Measurements from ENCODE around the gene ARPC1A.

DNA sequence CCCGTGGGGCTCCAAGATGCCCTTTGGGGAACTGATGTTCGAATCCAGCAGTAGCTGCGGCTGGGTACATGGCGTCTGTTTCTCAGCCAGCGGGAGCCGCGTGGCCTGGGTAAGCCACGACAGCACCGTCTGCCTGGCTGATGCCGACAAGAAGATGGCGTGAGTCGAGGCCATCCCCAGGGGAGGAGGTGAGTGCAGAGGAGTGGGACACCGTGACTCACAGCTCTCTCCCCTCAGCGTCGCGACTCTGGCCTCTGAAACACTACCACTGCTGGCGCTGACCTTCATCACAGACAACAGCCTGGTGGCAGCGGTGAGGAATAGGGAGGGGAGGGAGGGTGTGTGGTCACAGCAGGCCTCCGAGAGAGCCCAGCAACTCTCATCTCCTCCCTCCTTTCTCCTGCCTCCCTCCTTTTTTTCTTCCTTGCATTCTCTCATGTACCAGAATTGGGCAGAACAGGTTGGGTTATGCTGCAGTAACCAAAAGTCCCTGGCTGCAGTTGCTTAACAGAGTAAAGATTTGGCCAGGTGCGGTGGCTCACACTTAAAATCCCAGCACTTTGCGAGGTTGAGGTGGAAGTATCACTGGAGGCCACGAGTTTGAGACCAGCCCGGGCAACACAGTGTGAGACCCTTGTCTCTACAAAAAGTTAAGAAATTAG is 65.4 kb downstream of the ARPC1A start:
- no peak for TF ChIP-seq EZH2phosphoT487 (IDR thresholded peaks at IDR 0.05; ENCODE audit: insufficient read depth, low read depth)
- TF ChIP-seq EZH2 (IDR thresholded peaks at IDR 0.05; ENCODE audit: insufficient read depth, poor library complexity, severe bottlenecking), result no peak
